ENCODE results near the gene CDYL.
A peak's percentile ranks its signal among the peaks of the same experiment; 100 is the strongest.

The CDYL gene

GRCh38 chr6:4965562-4966389 lies 189.6 kb downstream of the CDYL start:
- peak; percentile 56 for DNase-seq (ENCODE audit: low spot score)

GRCh38 chr6:4967301-4968030 lies 191.3 kb downstream of the CDYL start:
- DNase-seq (ENCODE audit: low spot score) = no peak

- DNase-seq (ENCODE audit: low spot score) = no peak
Observed at GRCh38 chr6:4969609-4970285, 193.5 kb downstream of the CDYL start.

GRCh38 chr6:4970739-4971395 lies 194.7 kb downstream of the CDYL start:
- peak; percentile 59 for DNase-seq (ENCODE audit: low spot score)

GRCh38 chr6:4971851-4972250 lies 195.6 kb downstream of the CDYL start:
- peak; percentile 45 for DNase-seq (ENCODE audit: low spot score)

GRCh38 chr6:4972438-4972837 lies 196.2 kb downstream of the CDYL start:
- DNase-seq (ENCODE audit: low spot score) = peak; percentile 30

GRCh38 chr6:4973415-4973814 lies 197.2 kb downstream of the CDYL start:
- DNase-seq (ENCODE audit: low spot score) = no peak

- peak; percentile 81 for DNase-seq (ENCODE audit: low spot score)
Observed at GRCh38 chr6:4973982-4974745, 198.0 kb downstream of the CDYL start.

GRCh38 chr6:4974962-4975361 lies 198.8 kb downstream of the CDYL start:
- DNase-seq (ENCODE audit: low spot score) = no peak

GRCh38 chr6:4975506-4975905 lies 199.3 kb downstream of the CDYL start:
- DNase-seq (ENCODE audit: low spot score) = no peak

- no peak for DNase-seq (ENCODE audit: low spot score)
Observed at GRCh38 chr6:4977468-4977867, 201.3 kb downstream of the CDYL start.

- DNase-seq (ENCODE audit: low spot score) = no peak
Observed at GRCh38 chr6:4979426-4979825, 203.2 kb downstream of the CDYL start.

GRCh38 chr6:4981761-4982160 lies 205.6 kb downstream of the CDYL start:
- DNase-seq (ENCODE audit: low spot score) = no peak

- no peak for DNase-seq (ENCODE audit: low spot score)
Observed at GRCh38 chr6:4983322-4983721, 207.1 kb downstream of the CDYL start.

GRCh38 chr6:4986999-4987398 lies 210.8 kb downstream of the CDYL start:
- no peak for DNase-seq (ENCODE audit: low spot score)

GRCh38 chr6:4987432-4987831 lies 211.2 kb downstream of the CDYL start:
- no peak for DNase-seq (ENCODE audit: low spot score)

- no peak for DNase-seq (ENCODE audit: low spot score)
Observed at GRCh38 chr6:4994741-4995140, 218.5 kb downstream of the CDYL start.

GRCh38 chr6:4997862-4998261 lies 221.7 kb downstream of the CDYL start:
- DNase-seq (ENCODE audit: low spot score) = no peak

- no peak for DNase-seq (ENCODE audit: low spot score)
Observed at GRCh38 chr6:4999586-4999985, 223.4 kb downstream of the CDYL start.

- peak; percentile 99 for DNase-seq (ENCODE audit: low spot score)
Observed at GRCh38 chr6:5003604-5004372, 227.6 kb downstream of the CDYL start, which contains the start of gene RPP40. Gene RPP40 (minus strand): TSS chr6:5004037. CDS start chr6:5004002, 35 bp downstream.
